Activated CD4-positive, alpha-beta memory T cell treated with anti-CD3 and anti-CD28 coated beads, Interleukin-2, amount 10 ng/mL, durations not matched to agents 7 days and 5 days (primary cell): Measurements from ENCODE around the gene KIFC3. TPM values are rescaled to one million over a fixed set of nuclear protein-coding genes. Genes with fewer than 3 reads are reported as not detected.

Experiments used
- CTCF ChIA-PET: fragments of 350-600 bp; sonication (Branson Sonifier 250); formaldehyde crosslinking; loops from one replicate; lab custom pipeline; 2021; ENCODE audit warnings: antibody characterized with exemption, inconsistent platforms; lab: Charles Lee
- POLR2A ChIA-PET: fragments of 350-600 bp; sonication (Branson Sonifier 250); formaldehyde crosslinking; loops from one replicate; lab custom pipeline; 2021; ENCODE audit warnings: antibody characterized with exemption; lab: Charles Lee
- DNase-seq: peaks from one replicate; pipeline ENCODE4 v3.0.0-alpha.2; 2020
- H3K27ac Mint-ChIP-seq: one replicate; pipeline ENCODE4 v1.8.0; 2021; ENCODE audit warnings: mild to moderate bottlenecking, mixed read lengths
- H3K27me3 Mint-ChIP-seq: one replicate; pipeline ENCODE4 v1.8.0; 2021; ENCODE audit warnings: mixed read lengths
- H3K36me3 Mint-ChIP-seq: one replicate; pipeline ENCODE4 v1.8.0; 2021; ENCODE audit warnings: low read depth, mixed read lengths
- H3K4me1 Mint-ChIP-seq: one replicate; pipeline ENCODE4 v1.8.0; 2021; ENCODE audit warnings: mixed read lengths
- H3K4me3 Mint-ChIP-seq: one replicate; pipeline ENCODE4 v1.8.0; 2021; ENCODE audit warnings: mild to moderate bottlenecking, mixed read lengths
- H3K9me3 Mint-ChIP-seq: one replicate; pipeline ENCODE4 v1.8.0; 2021; ENCODE audit warnings: mixed read lengths
- total RNA-seq, 2 experiments: library from RNA; stranded (reverse); gene quantifications; one replicate each; pipeline ENCODE4 v1.2.3, GENCODE V29; 2021

KIFC3 gene
- total RNA-seq, 2 experiments from 2014 or later = not detected

- Mint-ChIP-seq H3K4me1 (no peaks in the 10 kb centered on the region), H3K27me3 (no peaks in the 10 kb centered on the region), H3K4me3 (no peak overlapping the region), H3K36me3 (no peaks in the 10 kb centered on the region), H3K9me3 (no peaks in the 10 kb centered on the region), H3K27ac (no peak overlapping the region)
- ChIA-PET POLR2A (no interaction called here), CTCF (interaction anchor here (1.7 kb wide), 1 partner anchor 179 kb away, joined by 4 read pairs; no protein-coding TSS in a partner anchor)
- no peak for DNase-seq
Observed at GRCh38 chr16:57755061-57755684, 47.1 kb downstream of the KIFC3 start.

GRCh38 chr16:57754354-57755060 is 47.8 kb downstream of the KIFC3 start:
- no peak overlapping the region for H3K27ac Mint-ChIP-seq
- CTCF ChIA-PET = interaction anchor here (1.3 to 1.7 kb wide), 2 partner anchors 11 to 178 kb away, joined by 3 to 4 read pairs; no protein-coding TSS in a partner anchor
- POLR2A ChIA-PET = no interaction called here
- H3K9me3 Mint-ChIP-seq = no peaks in the 10 kb centered on the region
- no peak overlapping the region for H3K4me3 Mint-ChIP-seq
- no peaks in the 10 kb centered on the region for H3K27me3 Mint-ChIP-seq
- peaks cover 2% of the 10 kb centered on the region for H3K4me1 Mint-ChIP-seq
- DNase-seq = no peak
- no peaks in the 10 kb centered on the region for H3K36me3 Mint-ChIP-seq

- H3K27me3 Mint-ChIP-seq = no peaks in the 10 kb centered on the region
- H3K9me3 Mint-ChIP-seq = no peaks in the 10 kb centered on the region
- CTCF ChIA-PET = interaction anchor here (1.3 kb wide), 1 partner anchor 12 kb away, joined by 3 read pairs; no protein-coding TSS in a partner anchor
- H3K4me1 Mint-ChIP-seq = peaks cover 2% of the 10 kb centered on the region
- H3K36me3 Mint-ChIP-seq = no peaks in the 10 kb centered on the region
- H3K4me3 Mint-ChIP-seq = no peak overlapping the region
- DNase-seq = no peak
- H3K27ac Mint-ChIP-seq = no peak overlapping the region
- POLR2A ChIA-PET = no interaction called here
Observed at GRCh38 chr16:57753448-57754353, 48.6 kb downstream of the KIFC3 start.

- Mint-ChIP-seq H3K4me1 (peaks cover 2% of the 10 kb centered on the region), H3K27ac (no peak overlapping the region), H3K36me3 (no peaks in the 10 kb centered on the region), H3K9me3 (no peaks in the 10 kb centered on the region), H3K27me3 (no peaks in the 10 kb centered on the region), H3K4me3 (no peak overlapping the region)
- DNase-seq = no peak
- ChIA-PET POLR2A (no interaction called here), CTCF (no interaction called here)
Observed at GRCh38 chr16:57752581-57753447, 49.5 kb downstream of the KIFC3 start.

GRCh38 chr16:57752203-57752580 is 50.1 kb downstream of the KIFC3 start:
- H3K27me3 Mint-ChIP-seq = no peaks in the 10 kb centered on the region
- peaks cover 2% of the 10 kb centered on the region for H3K4me1 Mint-ChIP-seq
- H3K4me3 Mint-ChIP-seq = no peak overlapping the region
- ChIA-PET POLR2A (no interaction called here), CTCF (no interaction called here)
- no peaks in the 10 kb centered on the region for H3K36me3 Mint-ChIP-seq
- DNase-seq = no peak
- H3K27ac Mint-ChIP-seq = no peak overlapping the region
- no peaks in the 10 kb centered on the region for H3K9me3 Mint-ChIP-seq

- Mint-ChIP-seq H3K36me3 (no peaks in the 10 kb centered on the region), H3K9me3 (no peaks in the 10 kb centered on the region), H3K27ac (no peak overlapping the region), H3K4me1 (peaks cover 2% of the 10 kb centered on the region), H3K27me3 (no peaks in the 10 kb centered on the region), H3K4me3 (no peak overlapping the region)
- no peak for DNase-seq
- ChIA-PET CTCF (no interaction called here), POLR2A (no interaction called here)
Observed at GRCh38 chr16:57751539-57752202, 50.6 kb downstream of the KIFC3 start.

- Mint-ChIP-seq H3K27me3 (no peaks in the 10 kb centered on the region), H3K36me3 (no peaks in the 10 kb centered on the region), H3K9me3 (no peaks in the 10 kb centered on the region), H3K4me1 (peaks cover 2% of the 10 kb centered on the region), H3K4me3 (no peak overlapping the region), H3K27ac (no peak overlapping the region)
- ChIA-PET CTCF (no interaction called here), POLR2A (no interaction called here)
- no peak for DNase-seq
Observed at GRCh38 chr16:57750796-57751538, 51.3 kb downstream of the KIFC3 start.

- H3K36me3 Mint-ChIP-seq = no peaks in the 10 kb centered on the region
- H3K4me1 Mint-ChIP-seq = peaks cover 2% of the 10 kb centered on the region
- H3K4me3 Mint-ChIP-seq = no peak overlapping the region
- DNase-seq = no peak
- CTCF ChIA-PET = no interaction called here
- H3K27ac Mint-ChIP-seq = no peak overlapping the region
- no peaks in the 10 kb centered on the region for H3K9me3 Mint-ChIP-seq
- POLR2A ChIA-PET = no interaction called here
- H3K27me3 Mint-ChIP-seq = no peaks in the 10 kb centered on the region
Observed at GRCh38 chr16:57749856-57750452, 52.3 kb downstream of the KIFC3 start.

- no peak overlapping the region for H3K27ac Mint-ChIP-seq
- peaks cover 2% of the 10 kb centered on the region for H3K4me1 Mint-ChIP-seq
- ChIA-PET POLR2A (no interaction called here), CTCF (interaction anchor here (1.5 to 2.0 kb wide), 2 partner anchors 12 to 173 kb away, joined by 3 to 6 read pairs; no protein-coding TSS in a partner anchor)
- H3K9me3 Mint-ChIP-seq = no peaks in the 10 kb centered on the region
- H3K4me3 Mint-ChIP-seq = no peak overlapping the region
- DNase-seq = no peak
- no peaks in the 10 kb centered on the region for H3K36me3 Mint-ChIP-seq
- H3K27me3 Mint-ChIP-seq = no peaks in the 10 kb centered on the region
Observed at GRCh38 chr16:57749101-57749692, 53.1 kb downstream of the KIFC3 start.

GRCh38 chr16:57748596-57748995 is 53.7 kb downstream of the KIFC3 start:
- Mint-ChIP-seq H3K36me3 (no peaks in the 10 kb centered on the region), H3K27me3 (no peaks in the 10 kb centered on the region), H3K9me3 (no peaks in the 10 kb centered on the region), H3K27ac (no peak overlapping the region), H3K4me3 (no peak overlapping the region), H3K4me1 (peaks cover 2% of the 10 kb centered on the region)
- POLR2A ChIA-PET = interaction anchor here (0.6 kb wide), 1 partner anchor 27 kb away, joined by 4 read pairs; no protein-coding TSS in a partner anchor
- CTCF ChIA-PET = interaction anchor here (1.5 to 2.0 kb wide), 2 partner anchors 12 to 172 kb away, joined by 3 to 6 read pairs; no protein-coding TSS in a partner anchor
- DNase-seq = no peak

- Mint-ChIP-seq H3K27me3 (no peaks in the 10 kb centered on the region), H3K4me1 (peaks cover 2% of the 10 kb centered on the region), H3K9me3 (no peaks in the 10 kb centered on the region), H3K36me3 (no peaks in the 10 kb centered on the region), H3K4me3 (no peak overlapping the region), H3K27ac (no peak overlapping the region)
- ChIA-PET CTCF (interaction anchor here (1.5 to 2.0 kb wide), 2 partner anchors 11 to 172 kb away, joined by 3 to 6 read pairs; no protein-coding TSS in a partner anchor), POLR2A (no interaction called here)
- DNase-seq = no peak
Observed at GRCh38 chr16:57747996-57748395, 54.3 kb downstream of the KIFC3 start.
